Panc1 (cell line): Measurements from ENCODE around the gene CPT1B.

Source experiments
- CTCF ChIP-seq: fragments of 450-650 bp; IDR thresholded peaks from 2 replicates; pipeline ENCODE4 v1.5.1; 2017; ENCODE audit warnings: mild to moderate bottlenecking
- POLR2AphosphoS5 ChIP-seq: IDR thresholded peaks from 2 replicates; pipeline ENCODE4 v1.6.1; 2012; ENCODE audit warnings: mild to moderate bottlenecking, low read depth, low read length, moderate library complexity
- REST ChIP-seq, 2 experiments: IDR thresholded peaks; 2 replicates each; pipeline ENCODE4 v1.6.1; 2011 to 2012; ENCODE audit warnings: low read depth in 2 of 2, control low read depth in 1 of 2, low read length in 1 of 2, mild to moderate bottlenecking in 1 of 2, moderate library complexity in 1 of 2; ENCODE audit not compliant: insufficient read depth in 1 of 2
- TCF7L2 ChIP-seq: IDR thresholded peaks from 2 replicates; pipeline ENCODE4 v1.6.1; 2011; ENCODE audit warnings: mild to moderate bottlenecking, low read depth, low read length, inconsistent platforms

- TF ChIP-seq CTCF (no peak), TCF7L2 (no peak), POLR2AphosphoS5 (no peak), REST (IDR thresholded peaks at IDR 0.05; ENCODE audit: insufficient read depth in 1 of 2, low read depth in 2 of 2, low read length in 1 of 2) (no peak)
Measured at GRCh38 chr22:50578776-50579310, 616 bp upstream of the CPT1B start.
